HCT116 (cell line): ENCODE data around the gene TMEFF2. TPM values are rescaled to one million over a fixed set of nuclear protein-coding genes. Genes with fewer than 3 reads are reported as not detected.
A peak's percentile ranks its signal among the peaks of the same experiment; 100 is the strongest.

ENCODE experiments used
- ATAC-seq: fragments of 200-7000 bp; cut with Tn5 transposase; 2 replicates; pipeline ENCODE4 v1.9.1; 2020; ENCODE audit warnings: mild to moderate bottlenecking, moderate library complexity
- BruUV-seq: library from RNA; stranded (reverse); fragments of 400-500 nt; replicated peaks from 2 replicates; lab custom pipeline; 2021; lab: Mats Ljungman, UMichigan
- CTCF ChIA-PET: fragments of 300-600 bp; sonication (Branson Sonifier 250); formaldehyde crosslinking; loops from one replicate; lab custom pipeline; 2021; ENCODE audit warnings: antibody characterized with exemption; lab: Charles Lee
- POLR2A ChIA-PET: fragments of 300-600, 350-600 bp; sonication (Branson Sonifier 250); formaldehyde crosslinking; loops from one replicate; lab custom pipeline; 2021; ENCODE audit warnings: antibody characterized with exemption; lab: Charles Lee
- RAD21 ChIA-PET, 2 experiments: fragments of 300-600 bp; sonication (Branson Sonifier 250); formaldehyde crosslinking; loops; one replicate each; lab custom pipeline; 2023; ENCODE audit warnings: low total read pairs in 2 of 2; ENCODE audit not compliant: uncharacterized antibody in 2 of 2, unreplicated experiment in 2 of 2, low non-redundant PET in 1 of 2; lab: Charles Lee
- DNase-seq: peaks from one replicate; pipeline ENCODE4 v3.0.0-alpha.2; 2010; ENCODE audit warnings: low read depth, low spot score
- H2AFZ ChIP-seq: fragments of 200-600 bp; shearing (Covaris generic), sonication (generic); 2 replicates; pipeline ENCODE4 v1.6.1; 2017; ENCODE audit warnings: low read depth, mixed run types, mixed read lengths, antibody characterized with exemption, low read length; ENCODE audit not compliant: poor library complexity, severe bottlenecking
- H3K27ac ChIP-seq: 2 replicates; pipeline ENCODE4 v1.5.1; 2012; ENCODE audit warnings: low read depth, low read length
- H3K27me3 ChIP-seq: fragments of 200-600 bp; sonication (generic); 2 replicates; pipeline ENCODE4 v1.6.1; 2016; ENCODE audit warnings: mixed run types, low read length, mixed read lengths; ENCODE audit not compliant: insufficient read depth
- H3K36me3 ChIP-seq, 2 experiments: fragments of 200-500 bp in 1 of 2; fragments of 200-600 bp in 1 of 2; sonication (Bioruptor generic) in 1 of 2; sonication (generic) in 1 of 2; 2 replicates each; pipeline versions ENCODE4 v1.5.1 to v1.6.1; 2014 to 2016; ENCODE audit warnings: low read length in 2 of 2, inconsistent platforms in 1 of 2, mixed read lengths in 1 of 2, mixed run types in 1 of 2; ENCODE audit not compliant: insufficient read depth in 2 of 2, control insufficient read depth in 1 of 2
- H3K4me1 ChIP-seq, 2 experiments: fragments of 200-600 bp in 1 of 2; sonication (generic) in 1 of 2; 2 replicates each; pipeline versions ENCODE4 v1.5.1 to v1.6.1; 2012 to 2017; ENCODE audit warnings: low read length in 2 of 2, inconsistent platforms in 1 of 2, mild to moderate bottlenecking in 1 of 2, mixed read lengths in 1 of 2, mixed run types in 1 of 2, moderate library complexity in 1 of 2; ENCODE audit not compliant: insufficient read depth in 2 of 2, control insufficient read depth in 1 of 2
- H3K4me2 ChIP-seq: fragments of 200-600 bp; sonication (generic); 2 replicates; pipeline ENCODE4 v1.6.1; 2017; ENCODE audit warnings: mixed run types, low read length, mixed read lengths
- H3K4me3 ChIP-seq, 2 experiments: fragments of 200-600 bp in 1 of 2; sonication (generic) in 1 of 2; replicated peaks in 1 of 2; 2 replicates each; pipeline ENCODE4 v1.5.1; 2011 to 2016; ENCODE audit warnings: low read length in 2 of 2, control low read depth in 1 of 2, low read depth in 1 of 2, mild to moderate bottlenecking in 1 of 2, mixed read lengths in 1 of 2, mixed run types in 1 of 2
- H3K79me2 ChIP-seq: fragments of 200-600 bp; sonication (generic); 2 replicates; pipeline ENCODE4 v1.6.1; 2017; ENCODE audit warnings: mild to moderate bottlenecking, mixed run types, low read length, moderate library complexity, mixed read lengths; ENCODE audit not compliant: insufficient read depth
- H3K9ac ChIP-seq: fragments of 200-600 bp; sonication (generic); 2 replicates; pipeline ENCODE4 v1.6.1; 2016; ENCODE audit warnings: low read length, mixed read lengths
- H3K9me2 ChIP-seq: fragments of 200-600 bp; sonication (generic), shearing (Covaris generic); 2 replicates; pipeline ENCODE4 v1.6.1; 2017; ENCODE audit warnings: mixed run types, mild to moderate bottlenecking, moderate library complexity; ENCODE audit not compliant: insufficient read depth
- H3K9me3 ChIP-seq, 2 experiments: fragments of 200-500 bp in 1 of 2; fragments of 200-600 bp in 1 of 2; sonication (Bioruptor generic) in 1 of 2; sonication (generic) in 1 of 2; 2 replicates each; pipeline ENCODE4 v1.6.1; 2014 to 2017; ENCODE audit warnings: low read length in 2 of 2, mixed read lengths in 2 of 2, inconsistent platforms in 1 of 2, low read depth in 1 of 2, mild to moderate bottlenecking in 1 of 2, mixed run types in 1 of 2, moderate library complexity in 1 of 2; ENCODE audit not compliant: control insufficient read depth in 1 of 2, insufficient read depth in 1 of 2
- H4K20me1 ChIP-seq: fragments of 200-600 bp; sonication (generic), shearing (Covaris generic); 2 replicates; pipeline ENCODE4 v1.6.1; 2017; ENCODE audit warnings: mixed run types, mild to moderate bottlenecking, moderate library complexity; ENCODE audit not compliant: insufficient read depth
- EGR1 ChIP-seq: IDR thresholded peaks from 2 replicates; pipeline ENCODE4 v1.6.1; 2012; ENCODE audit warnings: low read depth
- EZH2phosphoT487 ChIP-seq: fragments of 200-600 bp; IDR thresholded peaks from 2 replicates; pipeline ENCODE4 v1.6.1; 2018; ENCODE audit warnings: antibody characterized with exemption, borderline replicate concordance
- FOSL1 ChIP-seq: IDR thresholded peaks from 2 replicates; pipeline ENCODE4 v1.6.1; 2012; ENCODE audit warnings: low read depth
- RAD21 ChIP-seq: IDR thresholded peaks from 2 replicates; pipeline ENCODE4 v1.6.1; 2012; ENCODE audit warnings: low read depth, mild to moderate bottlenecking
- intact Hi-C: fragments of 100-400 bp; cut with micrococcal nuclease; formaldehyde crosslinking; loops from 2 replicates; pipeline ENCODE4 v1.10.0; 2022
- total RNA-seq: library from RNA; stranded (reverse); gene quantifications from one replicate; pipeline ENCODE4 v1.2.1, GENCODE V29; 2021; ENCODE audit not compliant: unreplicated experiment

The TMEFF2 gene
- total RNA-seq, 1 experiment from 2014 or later, result not detected

DNA sequence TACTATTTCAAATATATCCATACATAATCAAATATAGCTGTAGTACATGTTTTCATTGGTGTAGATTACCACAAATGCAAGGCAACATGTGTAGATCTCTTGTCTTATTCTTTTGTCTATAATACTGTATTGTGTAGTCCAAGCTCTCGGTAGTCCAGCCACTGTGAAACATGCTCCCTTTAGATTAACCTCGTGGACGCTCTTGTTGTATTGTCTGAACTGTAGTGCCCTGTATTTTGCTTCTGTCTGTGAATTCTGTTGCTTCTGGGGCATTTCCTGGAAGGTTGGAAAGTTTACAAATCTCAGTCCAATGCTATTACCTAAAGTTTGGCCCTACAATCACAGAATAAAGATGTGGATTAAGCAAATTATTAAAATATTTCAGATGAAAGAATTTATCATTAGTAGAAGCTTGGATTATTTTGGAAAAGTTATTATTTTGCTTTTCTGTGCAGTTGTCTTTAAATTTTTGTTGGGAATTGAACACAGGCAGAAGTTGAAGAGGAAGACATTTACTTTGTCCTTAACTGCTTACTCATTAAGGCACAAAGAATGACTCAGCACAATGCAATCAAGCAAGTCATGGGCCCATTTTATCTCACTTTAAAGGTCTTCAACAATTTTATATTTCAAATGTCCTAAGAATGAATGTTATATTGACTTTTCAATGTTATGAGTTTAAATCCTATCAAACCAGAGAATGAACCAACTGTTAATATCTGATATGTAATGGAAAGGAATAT is 244.4 kb downstream of the TMEFF2 start:
- no peaks in the 10 kb centered on the region for H3K9me3 ChIP-seq
- H3K4me1 ChIP-seq, result peaks cover 0 to 8% of the 10 kb centered on the region in 2 experiments; a peak in 2 of 4 replicates
- TF ChIP-seq FOSL1, result peak; percentile 38
- TF ChIP-seq EGR1, result no peak
- no peaks in the 10 kb centered on the region for H3K79me2 ChIP-seq
- no peaks in the 10 kb centered on the region for H3K36me3 ChIP-seq
- no peak overlapping the region for H3K27ac ChIP-seq
- H4K20me1 ChIP-seq, result no peaks in the 10 kb centered on the region
- peak overlapping the region; percentile 99 for H2AFZ ChIP-seq
- no peaks in the 10 kb centered on the region; the same call in 1 of the 2 replicates for H3K9me2 ChIP-seq
- no peak overlapping the region for H3K9ac ChIP-seq
- CTCF ChIA-PET, result no interaction called here
- no peaks in the 10 kb centered on the region for H3K27me3 ChIP-seq
- intact Hi-C loops, result no loop called here
- peak overlapping the region; percentile 20; the same call in 1 of the 2 replicates for H3K4me2 ChIP-seq
- no peak for DNase-seq
- no TSS peak for BruUV-seq
- POLR2A ChIA-PET, result no interaction called here
- no peak overlapping the region for H3K4me3 ChIP-seq
- RAD21 ChIA-PET, result no interaction called here
- ATAC-seq, result no peak

DNA sequence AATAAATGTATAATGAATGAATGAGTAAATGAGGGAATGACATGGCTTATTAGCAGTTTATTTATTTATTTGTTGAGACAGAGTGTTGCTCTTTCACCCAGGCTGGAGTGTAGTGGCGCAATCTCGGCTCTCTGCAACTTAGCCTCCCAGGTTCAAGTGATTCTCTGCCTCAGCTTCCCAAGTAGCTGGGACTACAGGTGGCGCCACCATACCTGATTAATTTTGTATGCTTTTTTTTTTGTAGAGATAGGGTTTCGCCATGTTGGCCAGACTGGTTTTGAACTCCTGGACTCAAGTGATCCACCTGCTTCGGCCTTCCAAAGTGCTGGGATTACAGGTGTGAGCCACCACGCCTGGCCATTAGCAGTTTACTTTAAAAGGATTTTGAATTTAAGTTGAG is 247.5 kb downstream of the TMEFF2 start:
- POLR2A ChIA-PET, result no interaction called here
- Histone ChIP-seq H3K4me1 (peaks cover 0 to 8% of the 10 kb centered on the region in 2 experiments; a peak in 2 of 4 replicates), H3K4me2 (no peak overlapping the region), H3K79me2 (no peaks in the 10 kb centered on the region), H3K27me3 (no peaks in the 10 kb centered on the region), H3K27ac (no peak overlapping the region), H3K4me3 (no peak overlapping the region), H4K20me1 (no peaks in the 10 kb centered on the region), H3K9ac (no peak overlapping the region), H3K36me3 (no peaks in the 10 kb centered on the region), H2AFZ (no peak overlapping the region), H3K9me2 (no peaks in the 10 kb centered on the region), H3K9me3 (no peaks in the 10 kb centered on the region)
- DNase-seq (no peak), ATAC-seq (no peak)
- no TSS peak for BruUV-seq
- intact Hi-C loops, result no loop called here
- TF ChIP-seq EZH2phosphoT487, result no peak
- peak; percentile 27; the same call in 1 of the 2 replicates for TF ChIP-seq RAD21
- CTCF ChIA-PET, result interaction anchor here (0.8 kb wide), 1 partner anchor 53 kb away, joined by 3 read pairs; no protein-coding TSS in a partner anchor
- RAD21 ChIA-PET, result no interaction called here
